WI38 (cell line): ENCODE data around the gene BDH1.

ENCODE experiments used
- H3K4me3 ChIP-seq: 2 replicates; pipeline ENCODE4 v1.5.1; 2011; ENCODE audit warnings: low read depth, mild to moderate bottlenecking, control low read depth, low read length
- TF ChIP-seq, protein P1 (sequence below): IDR thresholded peaks from 2 replicates; pipeline ENCODE4 v1.5.1; 2012; ENCODE audit warnings: low read depth, mild to moderate bottlenecking, control low read depth, low read length

The BDH1 gene

GRCh38 chr3:197468866-197469382 lies 86.8 kb downstream of the BDH1 start:
- H3K4me3 ChIP-seq: no peak overlapping the region
- TF ChIP-seq, protein P1, sequence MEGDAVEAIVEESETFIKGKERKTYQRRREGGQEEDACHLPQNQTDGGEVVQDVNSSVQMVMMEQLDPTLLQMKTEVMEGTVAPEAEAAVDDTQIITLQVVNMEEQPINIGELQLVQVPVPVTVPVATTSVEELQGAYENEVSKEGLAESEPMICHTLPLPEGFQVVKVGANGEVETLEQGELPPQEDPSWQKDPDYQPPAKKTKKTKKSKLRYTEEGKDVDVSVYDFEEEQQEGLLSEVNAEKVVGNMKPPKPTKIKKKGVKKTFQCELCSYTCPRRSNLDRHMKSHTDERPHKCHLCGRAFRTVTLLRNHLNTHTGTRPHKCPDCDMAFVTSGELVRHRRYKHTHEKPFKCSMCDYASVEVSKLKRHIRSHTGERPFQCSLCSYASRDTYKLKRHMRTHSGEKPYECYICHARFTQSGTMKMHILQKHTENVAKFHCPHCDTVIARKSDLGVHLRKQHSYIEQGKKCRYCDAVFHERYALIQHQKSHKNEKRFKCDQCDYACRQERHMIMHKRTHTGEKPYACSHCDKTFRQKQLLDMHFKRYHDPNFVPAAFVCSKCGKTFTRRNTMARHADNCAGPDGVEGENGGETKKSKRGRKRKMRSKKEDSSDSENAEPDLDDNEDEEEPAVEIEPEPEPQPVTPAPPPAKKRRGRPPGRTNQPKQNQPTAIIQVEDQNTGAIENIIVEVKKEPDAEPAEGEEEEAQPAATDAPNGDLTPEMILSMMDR: no peak

DNA sequence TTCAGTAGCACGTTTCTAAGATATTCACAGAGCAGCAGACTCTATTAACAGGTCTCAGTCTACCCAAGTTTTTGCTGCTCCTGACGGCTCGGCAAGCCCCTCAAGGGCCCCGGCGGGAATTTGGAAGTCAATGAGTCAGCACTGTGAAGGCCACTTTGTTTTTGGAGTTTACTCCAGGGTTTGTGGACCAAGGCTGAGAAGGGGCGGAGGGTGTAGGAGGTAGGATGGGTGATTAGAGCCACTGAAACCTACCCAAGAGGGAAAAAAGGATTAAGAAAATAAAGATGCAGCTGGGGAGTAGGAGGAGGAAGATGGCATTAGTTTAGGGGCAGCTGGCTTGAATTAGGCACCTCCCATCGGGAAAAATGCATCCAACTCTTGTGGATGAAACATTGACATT lies 87.6 kb downstream of the BDH1 start:
- TF ChIP-seq, protein P1: no peak

DNA sequence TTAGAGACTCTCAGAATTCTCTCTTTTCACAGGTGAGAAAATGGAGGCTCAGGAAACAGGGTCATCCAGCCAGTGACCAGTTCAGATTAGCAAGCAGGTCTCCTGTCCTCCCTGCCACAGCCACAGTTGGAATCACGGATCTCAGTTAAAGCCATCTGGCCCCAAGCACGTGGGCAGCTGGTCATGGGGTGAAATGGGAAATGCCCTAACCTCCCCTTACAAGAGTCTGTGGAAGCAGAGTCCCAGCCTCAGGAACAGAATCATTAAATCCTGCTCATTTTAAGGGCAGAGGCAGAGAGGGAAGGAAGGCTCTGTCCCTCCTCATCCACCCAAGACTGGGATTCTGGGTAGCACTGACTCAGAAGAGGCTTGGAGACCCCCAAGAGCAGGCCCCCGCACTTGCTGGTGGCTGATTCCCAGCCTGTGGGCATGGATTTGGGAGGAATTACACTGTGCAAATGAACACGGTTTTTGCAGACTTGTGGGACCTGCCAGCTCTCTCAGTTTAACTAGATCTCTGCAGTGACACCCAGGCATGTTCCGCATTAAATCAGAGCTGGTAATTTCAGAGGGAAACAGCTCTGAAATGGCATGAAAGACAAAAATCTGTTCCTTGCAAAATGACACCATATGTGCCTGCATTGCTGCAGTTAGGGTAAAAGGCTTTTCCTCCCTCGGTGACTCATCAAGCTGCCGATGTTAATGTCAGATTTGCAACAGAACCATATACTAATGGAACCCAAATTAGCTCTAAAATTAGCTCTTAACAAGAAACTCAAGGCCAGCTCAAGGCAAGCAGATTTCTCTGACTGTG lies 89.0 kb downstream of the BDH1 start:
- TF ChIP-seq, protein P1: no peak
- peak overlapping the region; percentile 30; the same call in 1 of the 2 replicates for H3K4me3 ChIP-seq

More for the DNA sequence above, 87.6 kb downstream of the BDH1 start:
- no peak overlapping the region for H3K4me3 ChIP-seq

DNA sequence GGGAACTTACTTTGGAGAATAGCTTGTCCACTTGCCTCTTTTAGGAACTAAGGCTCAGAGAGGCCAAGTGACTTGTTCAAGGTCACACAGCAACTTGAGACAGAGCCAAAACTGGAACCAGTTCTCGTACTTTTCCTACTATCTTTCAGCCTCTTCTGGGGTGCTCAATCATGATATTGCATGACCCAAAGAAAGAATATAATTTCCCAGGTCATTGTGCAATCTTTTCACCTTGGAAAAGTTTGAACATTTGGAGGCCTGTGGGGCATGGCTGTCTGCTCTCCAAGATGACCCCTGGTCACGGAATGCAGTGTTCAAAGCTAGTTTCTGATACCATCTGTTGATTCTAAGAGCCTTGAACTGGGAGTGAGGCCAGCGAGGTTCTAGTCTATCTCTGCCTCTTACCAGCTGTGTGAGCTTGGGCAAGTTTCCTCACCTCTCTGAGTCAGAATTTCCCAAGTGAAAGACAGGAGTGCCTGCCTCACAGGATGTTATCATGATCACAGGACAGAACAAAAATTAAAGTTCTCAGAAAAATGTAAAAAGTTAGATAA lies 89.7 kb downstream of the BDH1 start:
- H3K4me3 ChIP-seq: no peak overlapping the region
- TF ChIP-seq, protein P1: no peak

- H3K4me3 ChIP-seq: no peak overlapping the region
- TF ChIP-seq, protein P1: no peak
These were observed 90.4 kb downstream of the BDH1 start for GRCh38 chr3:197465197-197465995.

DNA sequence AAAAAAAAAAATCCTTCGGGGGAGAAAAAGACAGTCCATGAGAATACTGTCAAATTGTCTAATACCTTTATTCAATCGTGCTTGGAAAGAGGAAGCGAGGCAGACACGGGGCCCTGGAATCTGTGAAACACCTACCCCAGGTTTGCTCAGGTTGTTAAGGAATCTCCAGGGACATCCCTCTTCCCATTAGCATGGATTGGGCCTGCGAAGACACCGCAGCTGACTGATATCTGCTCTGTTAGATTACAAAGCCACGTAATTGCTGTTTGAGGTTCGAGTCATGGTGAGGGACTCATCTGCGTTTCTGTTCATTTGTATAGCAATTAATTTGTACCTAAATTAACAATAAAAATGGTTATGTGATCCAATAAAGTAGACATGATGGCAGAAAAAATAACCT lies 91.0 kb downstream of the BDH1 start:
- no peak overlapping the region for H3K4me3 ChIP-seq
- TF ChIP-seq, protein P1: no peak
